Ectodermal cell (in vitro differentiated cells): ENCODE results near the gene LYPD1.

Source experiments
- H3K27ac ChIP-seq: 2 replicates; pipeline ENCODE4 v1.7.0; 2013; ENCODE audit warnings: mild to moderate bottlenecking, low read depth, low read length; ENCODE audit not compliant: insufficient read depth, poor library complexity, severe bottlenecking
- H3K27me3 ChIP-seq: 2 replicates; pipeline ENCODE4 v1.7.0; 2013; ENCODE audit warnings: mild to moderate bottlenecking, low read length; ENCODE audit not compliant: insufficient read depth, control insufficient read depth, poor library complexity, severe bottlenecking
- H3K36me3 ChIP-seq: one replicate; pipeline ENCODE4 v1.7.0; 2013; ENCODE audit warnings: low read length; ENCODE audit not compliant: control insufficient read depth, insufficient read depth
- H3K4me1 ChIP-seq: one replicate; pipeline ENCODE4 v1.7.0; 2013; ENCODE audit warnings: low read length; ENCODE audit not compliant: control insufficient read depth, insufficient read depth
- H3K4me3 ChIP-seq: 2 replicates; pipeline ENCODE4 v1.7.0; 2013; ENCODE audit warnings: low read depth, low read length, control low read depth; ENCODE audit not compliant: insufficient read depth
- H3K9me3 ChIP-seq: 2 replicates; pipeline ENCODE4 v1.7.0; 2013; ENCODE audit warnings: mild to moderate bottlenecking, low read length, moderate library complexity; ENCODE audit not compliant: control insufficient read depth
- WGBS, 2 experiments: methylation state at CpG; one replicate each; pipeline ENCODE4 v1.1.7; 2013; ENCODE audit warnings: missing lambda C conversion rate in 2 of 2; 5-methylcytosine and 5-hydroxymethylcytosine counted together

Gene LYPD1

GRCh38 chr2:132668987-132669907 lies 758 bp downstream of the LYPD1 start:
- H3K36me3 ChIP-seq: no peaks in the 10 kb centered on the region
- H3K27me3 ChIP-seq: peaks cover 58% of the 10 kb centered on the region
- WGBS, 2 experiments: 1% methylated on average over 80 of the region's 80 CpGs
- H3K27ac ChIP-seq: no peak overlapping the region
- H3K4me1 ChIP-seq: peaks cover 12% of the 10 kb centered on the region
- no peaks in the 10 kb centered on the region for H3K9me3 ChIP-seq
- H3K4me3 ChIP-seq: peak overlapping the region; percentile 54

- peak overlapping the region; percentile 54 for H3K4me3 ChIP-seq
- WGBS, 2 experiments: 10 to 12% methylated on average over 25 of the region's 25 CpGs
- no peaks in the 10 kb centered on the region for H3K9me3 ChIP-seq
Measured at GRCh38 chr2:132668189-132668823, 1.7 kb downstream of the LYPD1 start.

GRCh38 chr2:132667706-132668105 lies 2.3 kb downstream of the LYPD1 start:
- H3K4me1 ChIP-seq: peaks cover 12% of the 10 kb centered on the region
- WGBS, 2 experiments: 67 to 86% methylated on average over 1 of the region's 1 CpG
- H3K36me3 ChIP-seq: no peaks in the 10 kb centered on the region

More at GRCh38 chr2:132668189-132668823, 1.7 kb downstream of the LYPD1 start:
- H3K27me3 ChIP-seq: peaks cover 58% of the 10 kb centered on the region
- H3K27ac ChIP-seq: no peak overlapping the region
- no peaks in the 10 kb centered on the region for H3K36me3 ChIP-seq
- H3K4me1 ChIP-seq: peaks cover 12% of the 10 kb centered on the region

GRCh38 chr2:132665401-132666140 lies 4.4 kb downstream of the LYPD1 start:
- H3K27ac ChIP-seq: no peak overlapping the region
- H3K4me1 ChIP-seq: peaks cover 12% of the 10 kb centered on the region
- H3K36me3 ChIP-seq: no peaks in the 10 kb centered on the region
- no peaks in the 10 kb centered on the region for H3K9me3 ChIP-seq
- no peak overlapping the region for H3K4me3 ChIP-seq
- WGBS, 2 experiments: 92 to 93% methylated on average over 4 of the region's 4 CpGs
- H3K27me3 ChIP-seq: peaks cover 42% of the 10 kb centered on the region

More at GRCh38 chr2:132667706-132668105, 2.3 kb downstream of the LYPD1 start:
- H3K27ac ChIP-seq: no peak overlapping the region
- H3K9me3 ChIP-seq: no peaks in the 10 kb centered on the region
- peaks cover 58% of the 10 kb centered on the region for H3K27me3 ChIP-seq
- no peak overlapping the region for H3K4me3 ChIP-seq

- Histone ChIP-seq H3K27ac (no peak overlapping the region), H3K27me3 (peaks cover 27% of the 10 kb centered on the region), H3K4me3 (no peak overlapping the region), H3K4me1 (peaks cover 12% of the 10 kb centered on the region), H3K9me3 (no peaks in the 10 kb centered on the region), H3K36me3 (no peaks in the 10 kb centered on the region)
- WGBS, 2 experiments: 92 to 96% methylated on average over 2 of the region's 2 CpGs
Measured at GRCh38 chr2:132664096-132664495, 5.9 kb downstream of the LYPD1 start.

GRCh38 chr2:132662732-132663131 lies 7.3 kb downstream of the LYPD1 start:
- H3K27me3 ChIP-seq: peaks cover 13% of the 10 kb centered on the region
- H3K9me3 ChIP-seq: no peaks in the 10 kb centered on the region
- no peaks in the 10 kb centered on the region for H3K36me3 ChIP-seq
- H3K4me1 ChIP-seq: no peaks in the 10 kb centered on the region
- H3K27ac ChIP-seq: no peak overlapping the region
- no peak overlapping the region for H3K4me3 ChIP-seq
- WGBS, 2 experiments: 94 to 100% methylated on average over 2 to 3 of the region's 3 CpGs

- H3K36me3 ChIP-seq: no peaks in the 10 kb centered on the region
Measured at GRCh38 chr2:132659331-132659730, 10.7 kb downstream of the LYPD1 start.

GRCh38 chr2:132656266-132656975 lies 13.6 kb downstream of the LYPD1 start:
- Histone ChIP-seq H3K9me3 (no peaks in the 10 kb centered on the region), H3K4me1 (peaks cover 7% of the 10 kb centered on the region), H3K4me3 (no peak overlapping the region), H3K27ac (no peak overlapping the region), H3K27me3 (no peaks in the 10 kb centered on the region), H3K36me3 (no peaks in the 10 kb centered on the region)
- WGBS, 2 experiments: 76 to 80% methylated on average over 7 of the region's 7 CpGs

More at GRCh38 chr2:132659331-132659730, 10.7 kb downstream of the LYPD1 start:
- Histone ChIP-seq H3K27ac (no peak overlapping the region), H3K27me3 (no peaks in the 10 kb centered on the region), H3K9me3 (no peaks in the 10 kb centered on the region), H3K4me3 (no peak overlapping the region), H3K4me1 (no peaks in the 10 kb centered on the region)
- 92 to 94% methylated on average over 3 of the region's 3 CpGs for WGBS, 2 experiments

GRCh38 chr2:132654968-132655367 lies 15.0 kb downstream of the LYPD1 start:
- WGBS, 2 experiments: 93 to 95% methylated on average over 7 of the region's 7 CpGs

More at GRCh38 chr2:132654968-132655367, 15.0 kb downstream of the LYPD1 start:
- Histone ChIP-seq H3K4me3 (no peak overlapping the region), H3K36me3 (no peaks in the 10 kb centered on the region), H3K9me3 (no peaks in the 10 kb centered on the region), H3K27me3 (no peaks in the 10 kb centered on the region), H3K27ac (no peak overlapping the region), H3K4me1 (peaks cover 7% of the 10 kb centered on the region)
